LHCN-M2 (cell line): ENCODE results near the gene CRHR2. TPM values are rescaled to one million over a fixed set of nuclear protein-coding genes. Genes with fewer than 3 reads are reported as not detected.

Experiments
- DNase-seq: peaks from one replicate; pipeline ENCODE4 v3.0.0-alpha.2; 2012; ENCODE audit warnings: low read depth
- total RNA-seq: library from RNA; depleted of rRNA; stranded (reverse); fragments of >200 nt; gene quantifications from 2 replicates; pipeline ENCODE4 v1.2.3, GENCODE V29; 2014; rRNA removed

The CRHR2 gene
- total RNA-seq, 1 experiment from 2014 or later = not detected

- no peak for DNase-seq
Measured at GRCh38 chr7:30627026-30627425, 55.2 kb downstream of the CRHR2 start.

- no peak for DNase-seq
Measured at GRCh38 chr7:30625283-30625682, 57.0 kb downstream of the CRHR2 start.

GRCh38 chr7:30618961-30619360, 63.3 kb downstream of the CRHR2 start:
- DNase-seq = no peak

GRCh38 chr7:30618080-30618676, 64.1 kb downstream of the CRHR2 start:
- no peak for DNase-seq

- no peak for DNase-seq
Measured at GRCh38 chr7:30617359-30617758, 64.9 kb downstream of the CRHR2 start.

- no peak for DNase-seq
Measured at GRCh38 chr7:30616318-30616717, 65.9 kb downstream of the CRHR2 start.

GRCh38 chr7:30613366-30614325, 68.6 kb downstream of the CRHR2 start:
- peak; percentile 25 for DNase-seq

- peak; percentile 32 for DNase-seq
Measured at GRCh38 chr7:30612658-30613265, 69.5 kb downstream of the CRHR2 start.

- no peak for DNase-seq
Measured at GRCh38 chr7:30605832-30606231, 76.4 kb downstream of the CRHR2 start.

- no peak for DNase-seq
Measured at GRCh38 chr7:30604901-30605300, 77.4 kb downstream of the CRHR2 start.

Other genes with a start within 250 kb of the CRHR2 start
- gene NOD1, start 203.7 kb downstream of the CRHR2 start, total RNA-seq = 14.3 and 17.5 TPM in 2 replicates
- 43.6 and 54.2 TPM in 2 replicates for gene GGCT, start 177.6 kb downstream of the CRHR2 start, total RNA-seq
- gene GARS1, start 87.6 kb downstream of the CRHR2 start, total RNA-seq = 106 and 137 TPM in 2 replicates
- 1.4 and 1.7 TPM in 2 replicates for gene INMT, start 69.7 kb upstream of the CRHR2 start, total RNA-seq
- 3.7 and 5.1 TPM in 2 replicates for gene MINDY4, start 89.0 kb upstream of the CRHR2 start, total RNA-seq
- 0.13 and 0.23 TPM in 2 replicates for gene AQP1, start 229.4 kb upstream of the CRHR2 start, total RNA-seq